ENCODE data around the gene RSBN1L. TPM values are rescaled to one million over a fixed set of nuclear protein-coding genes. Genes with fewer than 3 reads are reported as not detected.

Gene RSBN1L
- total RNA-seq, 1 donor, result 21.4 TPM

DNA sequence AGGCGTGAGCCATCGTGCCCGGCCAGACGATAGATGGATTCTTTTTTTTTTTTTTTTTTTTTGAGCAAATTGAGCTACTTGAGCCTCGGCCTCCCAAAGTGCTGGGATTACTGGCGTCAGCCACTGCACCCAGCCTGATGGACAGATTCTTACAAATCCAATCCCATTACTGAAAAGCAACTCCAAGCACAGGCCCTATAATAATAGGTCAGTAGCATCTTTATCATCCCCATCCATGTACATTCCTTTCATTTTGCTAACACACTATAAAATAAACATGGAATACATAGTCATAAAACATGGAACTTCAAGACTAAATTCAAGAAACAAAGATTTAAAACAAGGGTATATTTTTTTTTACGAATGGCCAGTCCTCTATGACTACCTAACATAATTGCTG is 16.0 kb upstream of the RSBN1L start:
- peaks cover 7% of the 10 kb centered on the region for H3K79me2 ChIP-seq (ENCODE audit: insufficient read depth, low read length)
- no peak overlapping the region for H3K27ac ChIP-seq (ENCODE audit: low read depth, low read length)
- H3K4me2 ChIP-seq (ENCODE audit: insufficient read depth, low read length), result no peak overlapping the region
- TF ChIP-seq, protein P1, sequence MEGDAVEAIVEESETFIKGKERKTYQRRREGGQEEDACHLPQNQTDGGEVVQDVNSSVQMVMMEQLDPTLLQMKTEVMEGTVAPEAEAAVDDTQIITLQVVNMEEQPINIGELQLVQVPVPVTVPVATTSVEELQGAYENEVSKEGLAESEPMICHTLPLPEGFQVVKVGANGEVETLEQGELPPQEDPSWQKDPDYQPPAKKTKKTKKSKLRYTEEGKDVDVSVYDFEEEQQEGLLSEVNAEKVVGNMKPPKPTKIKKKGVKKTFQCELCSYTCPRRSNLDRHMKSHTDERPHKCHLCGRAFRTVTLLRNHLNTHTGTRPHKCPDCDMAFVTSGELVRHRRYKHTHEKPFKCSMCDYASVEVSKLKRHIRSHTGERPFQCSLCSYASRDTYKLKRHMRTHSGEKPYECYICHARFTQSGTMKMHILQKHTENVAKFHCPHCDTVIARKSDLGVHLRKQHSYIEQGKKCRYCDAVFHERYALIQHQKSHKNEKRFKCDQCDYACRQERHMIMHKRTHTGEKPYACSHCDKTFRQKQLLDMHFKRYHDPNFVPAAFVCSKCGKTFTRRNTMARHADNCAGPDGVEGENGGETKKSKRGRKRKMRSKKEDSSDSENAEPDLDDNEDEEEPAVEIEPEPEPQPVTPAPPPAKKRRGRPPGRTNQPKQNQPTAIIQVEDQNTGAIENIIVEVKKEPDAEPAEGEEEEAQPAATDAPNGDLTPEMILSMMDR (IDR thresholded peaks at IDR 0.05; ENCODE audit: extremely low read depth, low read depth, low read length), result no peak
- H3K27me3 ChIP-seq (ENCODE audit: insufficient read depth, low read length), result no peaks in the 10 kb centered on the region
- H2AFZ ChIP-seq (ENCODE audit: low read length), result no peak overlapping the region
- H3K4me3 ChIP-seq (ENCODE audit: insufficient read depth, low read length), result no peak overlapping the region
- no peaks in the 10 kb centered on the region for H3K9me3 ChIP-seq (ENCODE audit: low read depth, low read length)
- DNase-seq (ENCODE audit: insufficient read length, low spot score, missing footprints), result no peak
- peaks cover 10% of the 10 kb centered on the region for H3K36me3 ChIP-seq (ENCODE audit: insufficient read depth, low read length)
- H3K4me1 ChIP-seq (ENCODE audit: insufficient read depth, low read length), result peaks cover 13% of the 10 kb centered on the region
- no peaks in the 10 kb centered on the region for H4K20me1 ChIP-seq (ENCODE audit: insufficient read depth, low read length)

- TF ChIP-seq, protein P1 (IDR thresholded peaks at IDR 0.05; ENCODE audit: extremely low read depth, low read depth, low read length), result no peak
- H3K27ac ChIP-seq (ENCODE audit: low read depth, low read length), result peak overlapping the region; percentile 74
- peak; percentile 35 for DNase-seq (ENCODE audit: insufficient read length, low spot score, missing footprints)
These were observed 12.2 kb upstream of the RSBN1L start for GRCh38 chr7:77684030-77684429.

DNA sequence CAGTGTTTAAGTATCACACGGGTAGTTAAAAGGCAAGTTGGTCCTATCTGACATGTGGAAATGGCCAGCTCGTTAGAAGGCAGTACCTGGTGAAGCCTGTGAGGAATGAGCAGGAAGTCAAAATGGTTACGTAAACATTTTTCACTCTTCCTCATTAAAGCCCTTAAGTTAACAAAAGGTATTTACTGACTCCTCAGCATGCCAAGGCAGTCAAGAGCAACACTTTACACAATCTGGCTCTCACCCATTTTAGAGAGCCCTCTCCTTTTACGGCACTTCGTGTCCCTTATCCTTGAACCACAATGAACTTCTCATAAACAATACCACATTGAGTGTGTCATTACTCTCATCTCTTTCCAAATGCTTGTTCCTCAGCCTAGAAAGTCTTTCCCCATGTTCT is 11.0 kb upstream of the RSBN1L start:
- Histone ChIP-seq H3K4me3 (ENCODE audit: insufficient read depth, low read length) (no peak overlapping the region), H3K4me2 (ENCODE audit: insufficient read depth, low read length) (no peak overlapping the region), H3K27ac (ENCODE audit: low read depth, low read length) (peak overlapping the region; percentile 74), H2AFZ (ENCODE audit: low read length) (no peak overlapping the region), H3K9me3 (ENCODE audit: low read depth, low read length) (no peaks in the 10 kb centered on the region), H3K4me1 (ENCODE audit: insufficient read depth, low read length) (peaks cover 29% of the 10 kb centered on the region), H3K79me2 (ENCODE audit: insufficient read depth, low read length) (peaks cover 38% of the 10 kb centered on the region), H3K36me3 (ENCODE audit: insufficient read depth, low read length) (peaks cover 10% of the 10 kb centered on the region), H3K27me3 (ENCODE audit: insufficient read depth, low read length) (no peaks in the 10 kb centered on the region), H4K20me1 (ENCODE audit: insufficient read depth, low read length) (peaks cover 5% of the 10 kb centered on the region)
- TF ChIP-seq, protein P1 (IDR thresholded peaks at IDR 0.05; ENCODE audit: extremely low read depth, low read depth, low read length), result no peak
- no peak for DNase-seq (ENCODE audit: insufficient read length, low spot score, missing footprints)

More at GRCh38 chr7:77684030-77684429, 12.2 kb upstream of the RSBN1L start:
- Histone ChIP-seq H3K4me2 (ENCODE audit: insufficient read depth, low read length) (peak overlapping the region; percentile 46), H3K36me3 (ENCODE audit: insufficient read depth, low read length) (peaks cover 10% of the 10 kb centered on the region), H2AFZ (ENCODE audit: low read length) (no peak overlapping the region), H3K4me3 (ENCODE audit: insufficient read depth, low read length) (no peak overlapping the region), H3K27me3 (ENCODE audit: insufficient read depth, low read length) (no peaks in the 10 kb centered on the region), H4K20me1 (ENCODE audit: insufficient read depth, low read length) (peaks cover 5% of the 10 kb centered on the region), H3K4me1 (ENCODE audit: insufficient read depth, low read length) (peaks cover 29% of the 10 kb centered on the region), H3K79me2 (ENCODE audit: insufficient read depth, low read length) (peaks cover 28% of the 10 kb centered on the region), H3K9me3 (ENCODE audit: low read depth, low read length) (no peaks in the 10 kb centered on the region)

DNA sequence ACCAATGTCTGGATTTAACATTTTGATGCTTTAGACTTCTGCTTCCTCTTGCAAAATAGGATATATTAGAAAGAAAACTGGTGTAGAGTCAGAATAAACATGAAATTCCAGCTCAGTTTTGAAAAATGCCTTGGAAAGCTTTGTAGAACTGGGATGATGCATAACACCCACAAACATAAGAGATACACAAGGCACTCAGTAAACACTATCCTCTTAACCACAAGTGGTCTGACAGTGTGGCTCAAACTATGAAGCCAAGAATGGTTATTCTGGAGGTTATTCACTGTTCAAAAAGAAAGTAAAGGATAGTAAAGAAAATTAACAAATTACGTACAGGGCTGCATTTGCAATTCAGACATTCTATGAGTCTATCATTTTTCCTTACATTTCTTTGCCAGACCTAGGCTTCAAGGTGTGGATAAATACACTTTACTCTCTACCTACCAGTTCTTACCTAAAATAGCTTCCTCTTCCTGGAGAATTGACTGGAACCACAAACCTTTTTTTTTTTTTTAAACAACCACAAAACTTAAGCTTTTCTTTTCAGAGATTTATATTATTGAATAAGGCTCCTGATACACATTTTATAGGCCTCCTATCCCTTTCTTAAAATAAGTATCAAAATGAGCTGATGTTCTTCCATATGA is 9.0 kb upstream of the RSBN1L start:
- H2AFZ ChIP-seq (ENCODE audit: low read length), result no peak overlapping the region
- peaks cover 29% of the 10 kb centered on the region for H3K4me1 ChIP-seq (ENCODE audit: insufficient read depth, low read length)
- peaks cover 52% of the 10 kb centered on the region for H3K79me2 ChIP-seq (ENCODE audit: insufficient read depth, low read length)
- H3K4me3 ChIP-seq (ENCODE audit: insufficient read depth, low read length), result no peak overlapping the region
- peak overlapping the region; percentile 60 for H3K27ac ChIP-seq (ENCODE audit: low read depth, low read length)
- H3K27me3 ChIP-seq (ENCODE audit: insufficient read depth, low read length), result no peaks in the 10 kb centered on the region
- peaks cover 9% of the 10 kb centered on the region for H3K36me3 ChIP-seq (ENCODE audit: insufficient read depth, low read length)
- TF ChIP-seq, protein P1 (IDR thresholded peaks at IDR 0.05; ENCODE audit: extremely low read depth, low read depth, low read length), result no peak
- peak overlapping the region; percentile 64 for H3K4me2 ChIP-seq (ENCODE audit: insufficient read depth, low read length)
- H3K9me3 ChIP-seq (ENCODE audit: low read depth, low read length), result no peaks in the 10 kb centered on the region
- DNase-seq (ENCODE audit: insufficient read length, low spot score, missing footprints), result peak; percentile 69
- peaks cover 5% of the 10 kb centered on the region for H4K20me1 ChIP-seq (ENCODE audit: insufficient read depth, low read length)
